Mesothelial cell of epicardium (in vitro differentiated cells): ENCODE measurements around the gene KRTAP27-1. TPM values are rescaled to one million over a fixed set of nuclear protein-coding genes. Genes with fewer than 3 reads are reported as not detected.

Experiments used
- DNase-seq, 2 experiments: peaks; one replicate each; pipeline ENCODE4 v3.0.0; 2021; ENCODE audit warnings: low spot score in 2 of 2; ENCODE audit not compliant: unreplicated experiment in 2 of 2
- H3K27ac Mint-ChIP-seq: 2 replicates; pipeline ENCODE4 v1.8.0; 2021; ENCODE audit warnings: mixed read lengths
- H3K27me3 Mint-ChIP-seq: 2 replicates; pipeline ENCODE4 v1.8.0; 2021; ENCODE audit warnings: low read depth, mixed read lengths
- H3K36me3 Mint-ChIP-seq: 2 replicates; pipeline ENCODE4 v1.8.0; 2021; ENCODE audit warnings: mixed read lengths
- H3K4me1 Mint-ChIP-seq: 2 replicates; pipeline ENCODE4 v1.8.0; 2021; ENCODE audit warnings: mixed read lengths
- H3K4me3 Mint-ChIP-seq: 2 replicates; pipeline ENCODE4 v1.8.0; 2021; ENCODE audit warnings: mild to moderate bottlenecking, moderate library complexity, mixed read lengths
- H3K9me3 Mint-ChIP-seq: 2 replicates; pipeline ENCODE4 v1.8.0; 2021; ENCODE audit warnings: mixed read lengths
- total RNA-seq: library from RNA; stranded (reverse); gene quantifications from 3 replicates; pipeline ENCODE4 v1.2.1, GENCODE V29; 2021
- TF ChIP-seq, protein P1 (sequence below): fragments of 200-600 bp; sonication (generic); IDR thresholded peaks from one replicate; pipeline ENCODE4 v1.5.0; 2021; ENCODE audit warnings: antibody characterized with exemption; ENCODE audit not compliant: unreplicated experiment

Gene KRTAP27-1
- total RNA-seq, 1 donor from 2014 or later = not detected

DNA sequence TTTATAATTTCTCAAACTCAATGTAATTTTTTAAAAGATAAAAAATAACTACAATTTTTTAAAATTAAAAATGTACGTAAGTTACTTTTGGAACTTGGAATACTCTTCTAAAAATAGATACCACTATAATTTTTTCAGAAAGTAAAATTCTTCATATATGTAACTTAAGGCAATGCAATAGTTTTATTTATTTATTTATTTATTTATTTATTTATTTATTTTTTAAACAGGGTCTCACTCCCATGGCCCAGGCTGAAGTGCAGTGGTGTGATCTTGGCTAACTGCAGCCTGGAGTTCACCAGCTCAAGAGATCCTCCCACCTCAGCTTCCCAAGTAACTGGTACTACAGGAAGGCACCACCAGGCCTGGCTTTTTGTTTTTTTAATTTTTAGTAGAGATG lies 14.0 kb upstream of the KRTAP27-1 start:
- DNase-seq = no peak
- H3K36me3 Mint-ChIP-seq = no peaks in the 10 kb centered on the region
- no peak overlapping the region for H3K27ac Mint-ChIP-seq
- no peaks in the 10 kb centered on the region for H3K9me3 Mint-ChIP-seq
- peaks cover 5% of the 10 kb centered on the region for H3K4me1 Mint-ChIP-seq
- peaks cover 19% of the 10 kb centered on the region for H3K27me3 Mint-ChIP-seq
- H3K4me3 Mint-ChIP-seq = no peak overlapping the region
- TF ChIP-seq, protein P1, sequence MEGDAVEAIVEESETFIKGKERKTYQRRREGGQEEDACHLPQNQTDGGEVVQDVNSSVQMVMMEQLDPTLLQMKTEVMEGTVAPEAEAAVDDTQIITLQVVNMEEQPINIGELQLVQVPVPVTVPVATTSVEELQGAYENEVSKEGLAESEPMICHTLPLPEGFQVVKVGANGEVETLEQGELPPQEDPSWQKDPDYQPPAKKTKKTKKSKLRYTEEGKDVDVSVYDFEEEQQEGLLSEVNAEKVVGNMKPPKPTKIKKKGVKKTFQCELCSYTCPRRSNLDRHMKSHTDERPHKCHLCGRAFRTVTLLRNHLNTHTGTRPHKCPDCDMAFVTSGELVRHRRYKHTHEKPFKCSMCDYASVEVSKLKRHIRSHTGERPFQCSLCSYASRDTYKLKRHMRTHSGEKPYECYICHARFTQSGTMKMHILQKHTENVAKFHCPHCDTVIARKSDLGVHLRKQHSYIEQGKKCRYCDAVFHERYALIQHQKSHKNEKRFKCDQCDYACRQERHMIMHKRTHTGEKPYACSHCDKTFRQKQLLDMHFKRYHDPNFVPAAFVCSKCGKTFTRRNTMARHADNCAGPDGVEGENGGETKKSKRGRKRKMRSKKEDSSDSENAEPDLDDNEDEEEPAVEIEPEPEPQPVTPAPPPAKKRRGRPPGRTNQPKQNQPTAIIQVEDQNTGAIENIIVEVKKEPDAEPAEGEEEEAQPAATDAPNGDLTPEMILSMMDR = no peak

DNA sequence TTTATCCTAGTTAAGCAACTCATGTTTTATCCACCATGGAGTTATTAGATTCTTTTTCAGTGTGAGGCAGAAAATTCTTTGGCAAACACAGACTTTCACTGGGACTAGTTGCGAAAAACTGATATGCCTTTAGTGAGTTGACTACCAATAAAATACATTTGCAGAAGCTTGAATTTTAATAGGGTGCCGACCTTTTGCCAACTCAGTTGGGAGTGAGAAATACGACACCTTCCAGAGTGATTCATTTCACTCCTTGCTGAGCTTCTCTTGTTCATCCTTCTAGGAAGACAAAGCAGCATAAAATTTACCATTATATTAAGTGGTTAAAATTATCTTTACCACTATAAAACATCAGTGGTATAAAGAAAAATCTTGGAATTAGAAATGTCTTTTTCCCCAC lies 12.1 kb upstream of the KRTAP27-1 start:
- H3K36me3 Mint-ChIP-seq = no peaks in the 10 kb centered on the region
- H3K4me3 Mint-ChIP-seq = no peak overlapping the region
- H3K4me1 Mint-ChIP-seq = peaks cover 5% of the 10 kb centered on the region
- no peak for DNase-seq
- H3K27ac Mint-ChIP-seq = no peak overlapping the region
- TF ChIP-seq, protein P1 = no peak
- H3K9me3 Mint-ChIP-seq = peaks cover 11% of the 10 kb centered on the region
- peaks cover 10% of the 10 kb centered on the region for H3K27me3 Mint-ChIP-seq

DNA sequence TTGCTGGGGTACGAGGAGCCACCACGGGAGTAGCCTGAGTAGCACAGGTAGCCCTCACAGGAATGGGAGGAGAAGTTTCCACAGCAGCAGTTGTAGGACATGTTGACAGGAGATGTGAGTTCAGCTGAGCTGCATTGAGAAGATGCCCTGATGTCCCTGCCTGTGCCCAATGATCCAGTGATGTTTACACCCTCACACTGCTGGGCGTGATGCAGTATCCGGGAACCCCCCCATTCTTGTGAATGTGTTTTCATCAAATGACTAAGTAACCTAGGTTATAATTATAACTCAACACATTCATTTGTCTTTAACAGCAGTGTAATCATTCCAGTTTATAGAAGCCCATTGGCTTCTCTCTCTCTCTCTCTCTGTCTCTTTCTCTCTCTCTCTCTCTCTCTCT lies 11.0 kb upstream of the KRTAP27-1 start, which contains the start of gene KRTAP23-1:
TSS of gene KRTAP23-1 (minus strand) at position 101 of the 400 bp plus-strand sequence. CDS start at position 101, 0 bp downstream.
- TF ChIP-seq, protein P1 = no peak

DNA sequence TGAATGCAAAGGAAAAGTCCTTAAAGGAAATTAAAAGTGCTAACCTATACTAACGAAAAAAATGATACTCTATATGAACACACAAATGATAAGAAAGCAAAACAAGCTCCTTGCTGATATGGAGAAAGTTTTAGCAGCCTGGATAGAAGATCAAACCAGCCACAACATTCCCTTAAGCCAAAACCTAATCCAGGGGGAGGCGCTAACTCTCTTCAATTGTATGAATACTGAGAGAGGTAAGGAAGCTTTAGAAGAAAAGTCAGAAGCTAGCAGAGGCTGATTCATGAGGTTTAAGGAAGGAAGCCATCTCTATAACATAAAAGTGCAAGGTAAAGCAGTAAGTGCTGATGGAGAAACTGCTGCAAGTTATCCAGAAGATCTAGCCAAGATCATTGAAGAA lies 7.5 kb upstream of the KRTAP27-1 start:
- Mint-ChIP-seq H3K27ac (no peak overlapping the region), H3K9me3 (peaks cover 12% of the 10 kb centered on the region), H3K4me3 (no peak overlapping the region), H3K27me3 (peaks cover 3% of the 10 kb centered on the region), H3K36me3 (no peaks in the 10 kb centered on the region), H3K4me1 (peaks cover 3% of the 10 kb centered on the region)
- DNase-seq = no peak
- TF ChIP-seq, protein P1 = no peak

More for the DNA sequence above, 11.0 kb upstream of the KRTAP27-1 start, which contains the start of gene KRTAP23-1:
- no peak within 1 kb of the TSS for H3K4me3 Mint-ChIP-seq
- H3K4me1 Mint-ChIP-seq = peaks cover 5% of the 10 kb centered on the region
- H3K9me3 Mint-ChIP-seq = peaks cover 12% of the 10 kb centered on the region
- no peak within 1 kb of the TSS for H3K27ac Mint-ChIP-seq
- peaks cover 5% of the 10 kb centered on the region for H3K27me3 Mint-ChIP-seq
- no peaks in the 10 kb centered on the region for H3K36me3 Mint-ChIP-seq
- DNase-seq = no peak

DNA sequence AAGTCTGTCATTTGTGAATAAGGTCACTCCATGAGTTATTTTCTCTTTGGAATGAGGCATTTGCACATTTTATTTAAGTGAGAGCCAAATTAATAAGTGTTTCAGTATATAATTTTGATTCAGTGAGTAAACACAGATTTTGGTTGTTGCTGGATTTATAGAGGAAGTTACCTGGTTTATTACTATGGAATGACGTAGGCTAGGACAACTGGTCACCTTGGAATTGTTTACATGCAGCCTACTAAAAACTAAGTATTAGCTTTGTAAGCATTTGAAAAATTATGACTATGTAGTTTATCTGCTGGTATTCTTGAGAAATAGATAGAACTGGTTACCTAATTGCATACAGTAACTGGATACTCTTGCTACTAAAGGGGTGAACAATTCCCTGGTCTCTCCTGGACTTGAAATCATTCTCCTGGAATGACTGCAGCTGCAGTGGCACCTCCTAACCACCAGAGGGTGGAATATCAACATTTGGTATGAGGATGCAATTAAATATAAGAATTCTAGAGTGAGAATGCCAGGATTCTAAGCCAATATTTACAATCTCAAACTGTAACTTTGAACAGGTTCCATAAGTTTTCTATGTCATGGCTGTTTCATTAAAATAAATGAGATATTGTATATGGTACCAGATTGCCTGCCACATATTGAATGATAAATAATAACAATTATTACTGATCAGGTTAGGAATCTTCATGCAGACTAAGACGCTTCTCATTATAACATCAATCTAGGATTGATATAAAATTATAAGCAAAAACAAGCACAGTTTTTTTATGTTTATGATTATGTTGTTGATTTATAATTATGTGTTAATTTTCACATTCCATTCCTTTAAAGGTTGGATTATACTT lies 3.5 kb upstream of the KRTAP27-1 start:
- H3K36me3 Mint-ChIP-seq = no peaks in the 10 kb centered on the region
- peaks cover 12% of the 10 kb centered on the region for H3K9me3 Mint-ChIP-seq
- H3K27me3 Mint-ChIP-seq = peaks cover 3% of the 10 kb centered on the region
- H3K4me3 Mint-ChIP-seq = no peak overlapping the region
- DNase-seq = no peak
- TF ChIP-seq, protein P1 = peak; percentile 92
- peaks cover 3% of the 10 kb centered on the region for H3K4me1 Mint-ChIP-seq
- no peak overlapping the region for H3K27ac Mint-ChIP-seq
